HFF-Myc (cell line): Measurements from ENCODE around the gene CMC4.

Experiments used
- DNase-seq: peaks from one replicate; pipeline ENCODE4 v3.0.0-alpha.2; 2011; ENCODE audit warnings: low read depth; ENCODE audit errors: extremely low read depth
- H3K4me3 ChIP-seq: replicated peaks from 2 replicates; pipeline ENCODE4 v1.5.1; 2011; ENCODE audit warnings: low read depth, mild to moderate bottlenecking, control low read depth, low read length
- CTCF ChIP-seq: IDR thresholded peaks from 2 replicates; pipeline ENCODE4 v1.5.1; 2012; ENCODE audit warnings: mild to moderate bottlenecking, low read depth, low read length, control low read depth; ENCODE audit errors: missing control alignments

Gene CMC4

GRCh38 chrX:155069414-155069813, 1.5 kb downstream of the CMC4 start:
- DNase-seq, result no peak
- TF ChIP-seq CTCF, result no peak
- H3K4me3 ChIP-seq, result peak overlapping the region; percentile 60

GRCh38 chrX:155068165-155068564, 2.8 kb downstream of the CMC4 start:
- DNase-seq, result peak; percentile 32
- no peak for TF ChIP-seq CTCF
- no peak overlapping the region for H3K4me3 ChIP-seq

GRCh38 chrX:155065035-155065734, 5.8 kb downstream of the CMC4 start:
- no peak overlapping the region for H3K4me3 ChIP-seq
- TF ChIP-seq CTCF, result no peak
- no peak for DNase-seq

- no peak for TF ChIP-seq CTCF
Observed at GRCh38 chrX:155061760-155062159, 9.2 kb downstream of the CMC4 start.

GRCh38 chrX:155056877-155057792, 13.8 kb downstream of the CMC4 start:
- peak; percentile 67 for TF ChIP-seq CTCF
- peak; percentile 42 for DNase-seq
- H3K4me3 ChIP-seq, result no peak overlapping the region

More at GRCh38 chrX:155061760-155062159, 9.2 kb downstream of the CMC4 start:
- no peak for DNase-seq
- H3K4me3 ChIP-seq, result no peak overlapping the region

- H3K4me3 ChIP-seq, result no peak overlapping the region
- DNase-seq, result no peak
- TF ChIP-seq CTCF, result no peak
Observed at GRCh38 chrX:155056471-155056870, 14.5 kb downstream of the CMC4 start.
